Jurkat, Clone E6-1 (cell line): ENCODE measurements around the gene SLC12A5. TPM values are rescaled to one million over a fixed set of nuclear protein-coding genes. Genes with fewer than 3 reads are reported as not detected.
"Not testable (repeated sequence)": the region's sequence is repeated elsewhere in the genome, so short reads cannot be mapped to it uniquely, and the experiment has no call there.

Experiments
- DNase-seq: peaks from one replicate; pipeline ENCODE4 v3.0.0-alpha.2; 2011; ENCODE audit warnings: low read depth, low spot score
- H3K4me3 ChIP-seq: 2 replicates; pipeline ENCODE4 v1.5.1; 2011; ENCODE audit warnings: mild to moderate bottlenecking, low read length, control low read depth, moderate library complexity
- polyA plus RNA-seq: library from polyadenylated mRNA; unstranded; fragments of >200 nt; gene quantifications from one replicate; pipeline ENCODE4 v1.2.1, GENCODE V29; 2012; ENCODE audit warnings: missing spikeins; ENCODE audit not compliant: insufficient read length, insufficient read depth

SLC12A5 gene
- polyA plus RNA-seq: 3.4 TPM

- no peak within 1 kb of the TSS for H3K4me3 ChIP-seq
- no peak for DNase-seq
Observed at GRCh38 chr20:46028772-46029371, at the start of gene SLC12A5. TSS of gene SLC12A5 (plus strand) at chr20:46029215. CDS start at chr20:46029345, 130 bp downstream.

GRCh38 chr20:45981261-45981660, 47.8 kb upstream of the SLC12A5 start:
- no peak for DNase-seq
- H3K4me3 ChIP-seq: no peak overlapping the region

- no peak overlapping the region for H3K4me3 ChIP-seq
- DNase-seq: no peak
Observed at GRCh38 chr20:45983279-45983743, 45.7 kb upstream of the SLC12A5 start.

GRCh38 chr20:45985573-45985972, 43.4 kb upstream of the SLC12A5 start:
- DNase-seq: no peak
- no peak overlapping the region for H3K4me3 ChIP-seq

GRCh38 chr20:45987108-45987780, 41.8 kb upstream of the SLC12A5 start:
- no peak overlapping the region for H3K4me3 ChIP-seq
- no peak for DNase-seq

GRCh38 chr20:45988830-45989229, 40.2 kb upstream of the SLC12A5 start:
- H3K4me3 ChIP-seq, DNase-seq: not testable (repeated sequence)

GRCh38 chr20:45991616-45992015, 37.4 kb upstream of the SLC12A5 start:
- H3K4me3 ChIP-seq: no peak overlapping the region
- no peak for DNase-seq

GRCh38 chr20:45993197-45993951, 35.6 kb upstream of the SLC12A5 start:
- H3K4me3 ChIP-seq: no peak overlapping the region
- no peak for DNase-seq

DNA sequence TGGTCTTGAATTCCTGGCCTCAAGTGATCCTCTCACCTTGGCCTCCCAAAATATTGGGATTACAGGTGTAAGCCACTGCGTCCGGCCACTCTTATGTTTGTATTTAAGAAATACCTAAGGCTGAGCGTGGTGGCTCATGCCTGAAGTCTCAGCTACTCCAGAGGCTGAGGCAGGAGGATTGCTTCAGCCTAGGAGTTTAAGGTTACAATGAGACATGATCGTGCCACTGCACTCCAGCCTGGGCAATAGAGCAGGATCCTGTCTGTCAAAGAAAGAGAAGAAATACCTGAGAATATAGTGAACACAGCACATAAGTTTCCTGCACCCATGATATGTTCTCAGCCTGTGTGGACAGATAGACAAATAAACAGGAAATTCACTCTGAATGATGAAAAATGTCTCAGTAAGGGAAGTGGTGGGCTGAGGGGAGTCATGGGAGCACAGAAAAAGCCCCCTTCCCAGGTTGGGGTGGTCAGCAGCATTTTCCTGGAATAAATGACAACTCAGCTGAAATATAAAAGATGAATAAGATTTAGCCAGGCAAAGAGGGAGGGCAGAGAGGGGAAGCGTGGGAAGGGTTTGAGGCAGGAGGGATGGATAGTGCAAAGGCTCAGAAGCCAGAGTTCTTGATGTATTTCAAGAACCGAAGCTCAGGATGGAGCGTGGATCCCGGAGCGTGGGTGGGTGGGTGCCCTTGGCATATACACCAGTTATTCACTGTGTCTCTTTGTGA, 34.1 kb upstream of the SLC12A5 start:
- H3K4me3 ChIP-seq: no peak overlapping the region
- DNase-seq: no peak

DNA sequence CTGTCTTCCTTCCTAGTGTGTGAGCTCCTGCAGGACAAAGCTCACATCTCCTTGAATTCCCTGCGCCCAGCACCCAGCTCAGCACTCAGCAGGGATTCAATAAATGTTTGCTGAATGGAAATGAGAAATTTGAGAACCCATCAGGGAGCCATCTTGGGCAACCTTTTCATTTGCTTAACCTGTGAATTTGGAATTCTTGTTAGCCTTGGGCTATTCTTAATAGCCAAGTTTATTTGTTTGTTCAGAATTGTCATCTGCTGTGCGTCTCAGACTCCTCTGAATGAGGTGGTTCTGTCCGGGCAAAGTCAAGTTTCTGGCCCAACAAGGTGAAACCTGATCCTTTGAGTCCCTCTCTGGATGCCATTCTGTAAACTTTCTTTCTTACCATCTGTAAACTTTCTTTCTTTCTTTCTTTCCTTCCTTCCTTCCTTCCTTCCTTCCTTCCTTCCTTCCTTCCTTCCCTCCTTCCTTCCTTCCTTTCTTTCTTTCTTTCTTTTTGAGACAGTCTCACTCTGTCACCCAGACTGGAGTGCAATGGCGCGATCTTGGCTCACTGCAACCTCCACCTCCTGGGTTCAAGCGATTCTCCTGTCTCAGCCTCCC, 33.4 kb upstream of the SLC12A5 start:
- not testable (repeated sequence) for DNase-seq, H3K4me3 ChIP-seq

- no peak overlapping the region for H3K4me3 ChIP-seq
- DNase-seq: no peak
Observed at GRCh38 chr20:45997187-45997586, 31.8 kb upstream of the SLC12A5 start.

GRCh38 chr20:45998337-45998736, 30.7 kb upstream of the SLC12A5 start:
- H3K4me3 ChIP-seq: no peak overlapping the region
- DNase-seq: no peak

DNA sequence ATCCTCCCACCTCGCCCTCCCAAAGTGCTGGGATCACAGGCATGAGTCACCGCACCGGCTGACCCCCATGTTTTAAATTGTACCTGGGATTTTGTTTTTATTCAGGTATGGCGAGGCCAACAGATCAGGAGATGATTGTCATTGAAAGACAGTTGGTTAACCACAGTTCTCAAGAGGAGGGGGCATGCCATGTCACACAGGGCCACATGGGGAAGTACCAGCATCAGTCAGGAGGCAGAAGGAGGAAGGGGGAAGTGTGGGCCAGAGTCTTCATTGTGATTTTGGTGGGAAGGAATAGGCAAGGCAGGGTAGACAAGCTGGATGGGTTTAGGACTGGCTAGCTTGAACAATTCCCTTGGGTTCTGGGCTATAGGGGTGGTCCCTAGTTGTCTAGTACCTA, 30.3 kb upstream of the SLC12A5 start:
- no peak overlapping the region for H3K4me3 ChIP-seq
- no peak for DNase-seq

DNA sequence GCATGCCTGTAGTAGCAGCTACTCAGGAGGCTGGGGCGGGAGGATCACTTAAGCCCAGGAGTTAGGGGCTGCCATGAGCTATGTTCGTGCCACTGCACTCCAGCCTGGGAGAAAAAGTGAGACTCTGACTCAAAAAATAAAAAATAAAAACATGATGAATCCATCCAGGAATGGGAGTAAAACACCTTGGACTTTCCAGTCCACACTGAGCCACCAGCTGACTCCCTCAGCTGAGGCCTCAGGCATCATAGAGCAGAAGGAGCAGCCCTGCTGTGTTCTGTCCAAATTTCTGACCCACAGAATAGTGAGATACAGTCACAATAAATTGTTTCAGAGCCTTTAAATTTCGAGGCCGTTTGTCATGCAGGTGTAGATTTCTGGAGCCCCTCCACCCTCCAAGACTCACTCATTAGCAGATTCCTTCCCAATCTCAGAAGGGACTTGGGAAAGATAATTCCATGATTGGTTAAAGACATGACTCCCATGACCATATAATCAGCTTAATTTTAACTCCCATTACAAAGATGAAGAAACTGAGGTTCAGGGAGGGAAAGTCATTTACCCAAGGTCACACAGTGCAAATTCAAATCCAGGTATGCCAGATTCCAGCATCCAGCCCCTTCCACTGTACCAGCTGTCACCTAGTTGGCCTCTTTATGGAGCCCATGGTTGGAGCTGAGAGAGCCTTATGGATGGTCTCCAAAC, 29.3 kb upstream of the SLC12A5 start:
- H3K4me3 ChIP-seq: no peak overlapping the region
- no peak for DNase-seq

GRCh38 chr20:46000262-46000996, 28.6 kb upstream of the SLC12A5 start:
- DNase-seq: no peak

DNA sequence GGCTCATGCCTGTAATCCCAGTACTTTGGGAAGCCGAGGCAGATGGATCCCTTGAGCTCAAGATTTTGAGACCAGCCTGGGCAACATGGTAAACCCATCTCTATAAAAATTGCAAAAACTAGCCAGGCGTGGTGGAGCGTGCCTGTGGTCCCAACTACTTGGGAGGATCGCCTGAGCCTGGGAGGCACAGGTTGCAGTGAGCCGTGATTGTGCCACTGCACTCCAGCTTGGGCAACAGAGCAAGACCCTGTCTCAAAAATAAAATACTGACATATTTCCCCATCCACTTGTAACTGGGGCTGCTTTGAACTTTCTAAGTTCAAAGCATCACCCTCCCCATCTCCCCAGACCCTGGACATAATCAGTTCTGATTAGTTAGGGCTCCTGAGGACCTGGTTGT, 27.5 kb upstream of the SLC12A5 start:
- no peak overlapping the region for H3K4me3 ChIP-seq
- no peak for DNase-seq

More at GRCh38 chr20:46000262-46000996, 28.6 kb upstream of the SLC12A5 start:
- no peak overlapping the region for H3K4me3 ChIP-seq

- DNase-seq: no peak
- no peak overlapping the region for H3K4me3 ChIP-seq
Observed at GRCh38 chr20:46002008-46002407, 27.0 kb upstream of the SLC12A5 start.

DNA sequence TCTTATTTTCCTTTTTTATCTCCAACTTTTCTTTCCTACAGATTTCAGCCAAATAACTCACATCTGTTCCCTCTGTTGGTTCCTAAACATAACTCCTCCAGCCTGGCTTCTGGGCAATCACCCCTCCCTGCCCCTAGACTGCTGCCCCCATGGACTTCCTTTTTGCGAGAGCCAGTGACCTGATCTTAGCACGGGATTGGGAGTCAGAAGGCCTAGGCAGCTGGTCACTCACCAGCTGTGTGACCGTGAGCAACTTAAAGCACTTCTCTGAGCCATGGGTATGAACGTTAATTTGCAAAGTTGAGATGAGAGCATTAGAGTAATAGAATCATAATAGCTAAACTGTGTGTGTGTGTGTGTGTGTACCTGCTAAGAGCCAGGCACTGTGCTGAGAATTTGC, 24.8 kb upstream of the SLC12A5 start:
- no peak overlapping the region for H3K4me3 ChIP-seq
- no peak for DNase-seq
